ENCODE data around the gene PRR30.

Gene PRR30

GRCh38 chr2:27123302-27124150 lies 15.7 kb downstream of the PRR30 start, which contains the start of gene ABHD1:
Gene ABHD1 (plus strand): TSS chr2:27123815. CDS start chr2:27123949, 134 bp downstream.
- CTCF ChIA-PET, result interaction anchor here (0.9 to 3.3 kb wide), 7 partner anchors 8 to 156 kb away, joined by 3 to 17 read pairs (median 4); partner anchors contain the start of gene PREB
- TF ChIP-seq CTCF (tag by site-specific recombination; IDR thresholded peaks at IDR 0.05), result peak; percentile 52; the same call in 1 of the 2 replicates
- no peak for TF ChIP-seq ZNF274 (IDR thresholded peaks at IDR 0.05; ENCODE audit: low read length)
- TF ChIP-seq ZNF274 (tag by site-specific recombination; IDR thresholded peaks at IDR 0.05; ENCODE audit: borderline replicate concordance), result no peak
- 0 out of 2 replicates have a peak, but pooled peaks have one; percentile 37 for TF ChIP-seq ZBTB10 (tag by site-specific recombination; IDR thresholded peaks at IDR 0.05)
- no peak for TF ChIP-seq ZNF610 (tag by site-specific recombination; IDR thresholded peaks at IDR 0.05; ENCODE audit: borderline replicate concordance)
- TF ChIP-seq SP7 (tag by site-specific recombination; IDR thresholded peaks at IDR 0.05), result 0 out of 2 replicates have a peak, but pooled peaks have one; percentile 8
- peak; percentile 55; the same call in 1 of the 2 replicates for TF ChIP-seq ZNF394 (tag by site-specific recombination; IDR thresholded peaks at IDR 0.05; ENCODE audit: borderline replicate concordance)
- no peak for TF ChIP-seq MEIS1 (CRISPR knock-in tag; IDR thresholded peaks at IDR 0.05; ENCODE audit: borderline replicate concordance)
- TF ChIP-seq ZNF621 (tag by site-specific recombination; IDR thresholded peaks at IDR 0.05), result no peak
- peak; percentile 32; the same call in 1 of the 2 replicates for TF ChIP-seq ZNF341 (tag by site-specific recombination; IDR thresholded peaks at IDR 0.05; ENCODE audit: low read depth)
- peak; percentile 87 for TF ChIP-seq ZNF335 (tag by site-specific recombination; conservative IDR thresholded peaks at IDR 0.05)
- peak; percentile 79 for TF ChIP-seq ZIC2 (tag by site-specific recombination; IDR thresholded peaks at IDR 0.05)
- TF ChIP-seq ZNF776 (tag by site-specific recombination; IDR thresholded peaks at IDR 0.05; ENCODE audit: borderline replicate concordance), result no peak
- TF ChIP-seq ZNF791 (tag by site-specific recombination; IDR thresholded peaks at IDR 0.05), result no peak
- TF ChIP-seq ZNF146 (tag by site-specific recombination; IDR thresholded peaks at IDR 0.05), result no peak
- peak; percentile 75 for TF ChIP-seq HIC1 (tag by site-specific recombination; IDR thresholded peaks at IDR 0.05)
- peak; percentile 55; the same call in 1 of the 2 replicates for TF ChIP-seq ZNF449 (tag by site-specific recombination; IDR thresholded peaks at IDR 0.05)
- TF ChIP-seq ZNF174 (tag by site-specific recombination; IDR thresholded peaks at IDR 0.05), result no peak
- TF ChIP-seq SP3 (tag by site-specific recombination; IDR thresholded peaks at IDR 0.05), result peak; percentile 91
- no peak for TF ChIP-seq ZNF16 (tag by site-specific recombination; IDR thresholded peaks at IDR 0.05; ENCODE audit: low read depth)
- peak; percentile 65 for TF ChIP-seq SP2 (tag by site-specific recombination; IDR thresholded peaks at IDR 0.05)
- no peak for TF ChIP-seq ZNF830 (tag by site-specific recombination; IDR thresholded peaks at IDR 0.05; ENCODE audit: low read depth)
- TF ChIP-seq ZBTB8A (tag by site-specific recombination; IDR thresholded peaks at IDR 0.05), result peak; percentile 90
- TF ChIP-seq OSR2 (tag by site-specific recombination; IDR thresholded peaks at IDR 0.05), result no peak
- TF ChIP-seq ZNF76 (tag by site-specific recombination; IDR thresholded peaks at IDR 0.05; ENCODE audit: borderline replicate concordance, low read depth), result peak; percentile 67; the same call in 1 of the 2 replicates
- TF ChIP-seq ZNF692 (tag by site-specific recombination; IDR thresholded peaks at IDR 0.05), result 0 out of 2 replicates have a peak, but pooled peaks have one; percentile 42
- no peak for TF ChIP-seq ZBTB7A (tag by site-specific recombination; IDR thresholded peaks at IDR 0.05; ENCODE audit: low read depth)

More at GRCh38 chr2:27123302-27124150, 15.7 kb downstream of the PRR30 start, which contains the start of gene ABHD1:
- Histone ChIP-seq H3K4me1 (ENCODE audit: control insufficient read depth, insufficient read depth, low read length) (0 out of 2 replicates have a peak, but pooled peaks cover 3% of the 10 kb centered on the region), H3K4me3 (ENCODE audit: low read depth, low read length) (peak within 1 kb of the TSS; percentile 48), H3K27ac (ENCODE audit: extremely low read depth, low read depth, low read length) (no peak within 1 kb of the TSS; the same call in 1 of the 2 replicates), H3K9me3 (ENCODE audit: control insufficient read depth, insufficient read depth, low read depth, low read length) (no peaks in the 10 kb centered on the region), H3K36me3 (ENCODE audit: control insufficient read depth in 2 of 2, insufficient read depth in 1 of 2, low read length in 2 of 2) (peaks cover 0 to 2% of the 10 kb centered on the region in 2 experiments; a peak in 1 of 3 replicates)
- POLR2A ChIA-PET, result interaction anchor here (3.5 kb wide), 1 partner anchor 10 kb away, joined by 34 read pairs; the partner anchor contains the start of gene PREB
